GM10847 (cell line): Measurements from ENCODE around the gene ANGEL1.

ENCODE experiments used
- POLR2A ChIP-seq: IDR thresholded peaks from 2 replicates; pipeline ENCODE4 v1.6.1; 2011; ENCODE audit not compliant: insufficient read length; ENCODE audit errors: extremely low read depth

Gene ANGEL1

GRCh38 chr14:76765461-76765931 is 47.2 kb downstream of the ANGEL1 start:
- TF ChIP-seq POLR2A = no peak

GRCh38 chr14:76763096-76764041 is 49.3 kb downstream of the ANGEL1 start:
- no peak for TF ChIP-seq POLR2A

- TF ChIP-seq POLR2A = no peak
These were observed 50.1 kb downstream of the ANGEL1 start for GRCh38 chr14:76762411-76763095.

GRCh38 chr14:76761960-76762410 is 50.7 kb downstream of the ANGEL1 start:
- no peak for TF ChIP-seq POLR2A

GRCh38 chr14:76761136-76761959 is 51.3 kb downstream of the ANGEL1 start, which contains the start of gene VASH1:
Gene VASH1, plus strand, starts transcription at chr14:76761468. Its CDS starts 1,354 bp downstream, at chr14:76762822.
- TF ChIP-seq POLR2A = no peak

GRCh38 chr14:76760331-76761135 is 52.1 kb downstream of the ANGEL1 start:
- TF ChIP-seq POLR2A = no peak

- TF ChIP-seq POLR2A = no peak
These were observed 53.1 kb downstream of the ANGEL1 start for GRCh38 chr14:76759589-76759988.

GRCh38 chr14:76756371-76756750 is 56.3 kb downstream of the ANGEL1 start:
- TF ChIP-seq POLR2A = no peak

GRCh38 chr14:76755610-76756370 is 56.9 kb downstream of the ANGEL1 start:
- TF ChIP-seq POLR2A = no peak

GRCh38 chr14:76754586-76754985 is 58.1 kb downstream of the ANGEL1 start:
- no peak for TF ChIP-seq POLR2A

- TF ChIP-seq POLR2A = no peak
These were observed 59.0 kb downstream of the ANGEL1 start for GRCh38 chr14:76753541-76754198.

GRCh38 chr14:76752744-76753143 is 59.9 kb downstream of the ANGEL1 start:
- no peak for TF ChIP-seq POLR2A

GRCh38 chr14:76742966-76743365 is 69.7 kb downstream of the ANGEL1 start:
- TF ChIP-seq POLR2A = no peak
